NK-92 (cell line): ENCODE data around the gene ACTRT2.

ENCODE experiments used
- DNase-seq: peaks from one replicate; lab custom pipeline; 2025; ENCODE audit not compliant: unreplicated experiment; lab: John Stamatoyannopoulos, UW

ACTRT2 gene

DNA sequence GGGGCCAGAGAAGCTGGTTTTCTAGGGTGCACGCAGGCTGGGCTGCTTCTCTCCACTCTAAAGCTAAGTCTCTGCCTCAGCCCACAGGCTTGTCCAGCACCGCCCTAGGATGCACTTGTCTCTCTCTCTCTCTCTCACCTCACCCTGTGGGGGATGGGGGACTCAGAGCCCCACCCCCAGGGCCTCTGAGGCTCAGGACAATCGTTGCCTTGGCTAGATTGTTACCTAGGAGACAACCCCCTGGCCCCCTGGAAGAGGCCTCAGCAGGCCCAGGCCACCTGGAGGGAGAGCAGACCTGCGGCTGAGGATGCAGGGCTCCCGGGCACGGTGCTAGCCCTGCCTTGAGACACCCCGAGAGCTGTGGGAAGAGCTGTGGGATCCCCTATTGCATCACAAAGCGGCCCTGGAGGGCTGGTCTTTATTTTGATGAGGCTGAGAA, at the start of gene ACTRT2:
Gene ACTRT2, plus strand, starts transcription at position 235 of the 439 bp plus-strand sequence. CDS start 220 bp downstream, outside the sequence.
- no peak for DNase-seq

DNA sequence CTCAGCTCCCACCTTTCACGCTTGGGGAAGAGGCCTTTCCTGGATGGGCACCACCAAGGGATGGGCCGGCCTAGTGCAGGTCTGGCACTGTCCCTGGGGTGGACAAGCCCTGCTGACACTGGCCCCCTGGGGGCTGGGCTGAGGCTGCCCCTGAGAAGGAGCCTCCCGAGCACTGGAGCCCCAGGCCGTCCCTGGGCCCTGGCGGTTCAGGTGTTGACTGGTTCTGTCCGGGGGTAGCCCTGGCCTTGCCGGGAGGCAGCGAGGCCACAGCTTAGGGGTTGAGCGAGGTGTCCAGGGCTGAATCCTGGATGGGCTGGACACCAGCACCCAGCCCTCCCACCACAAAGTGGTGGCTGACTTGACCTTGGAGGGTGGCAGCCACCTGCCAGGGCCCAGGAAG, 49.7 kb upstream of the ACTRT2 start:
- no peak for DNase-seq

DNA sequence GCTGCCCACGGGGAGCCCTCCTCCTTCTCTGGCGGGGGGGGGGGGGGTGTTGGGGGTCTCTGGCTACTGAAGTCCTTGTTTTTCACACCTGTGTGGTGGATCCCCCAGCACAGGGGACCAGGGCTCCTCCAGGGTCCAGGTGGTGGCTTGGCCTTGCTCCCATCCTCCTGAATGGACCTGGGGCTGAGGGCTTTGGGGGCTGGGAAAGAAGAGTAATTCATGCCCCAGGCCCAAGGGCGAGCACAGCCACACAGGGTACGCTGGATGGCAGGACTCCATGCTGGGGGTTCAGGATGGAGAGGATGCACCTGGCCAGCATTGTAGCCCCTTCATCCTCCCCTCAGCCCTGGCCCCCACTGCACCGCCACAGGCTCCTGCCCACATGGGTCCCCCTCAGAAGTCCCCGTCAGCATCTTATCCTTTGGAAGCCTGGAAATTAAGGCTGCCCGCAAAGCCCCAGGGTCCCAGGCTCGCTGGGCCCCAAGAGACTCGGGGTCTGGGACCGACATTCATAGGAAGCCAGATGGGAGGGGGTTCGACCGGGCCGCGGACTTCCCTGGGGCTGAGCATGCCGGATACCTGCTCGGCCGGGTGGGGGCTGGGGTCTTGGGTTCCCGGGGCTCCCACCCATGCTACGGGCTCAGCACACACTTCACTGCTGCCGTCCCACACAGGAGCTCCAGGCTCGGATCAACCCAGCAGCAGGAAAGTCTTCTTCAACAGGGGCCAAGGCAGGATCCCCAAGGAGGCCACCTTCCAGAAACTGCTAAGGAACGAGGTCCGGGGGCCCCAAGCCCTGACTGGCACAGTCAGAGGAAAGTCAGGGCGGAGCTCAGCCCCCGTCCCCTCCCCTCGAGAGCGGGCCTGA, 49.0 kb upstream of the ACTRT2 start:
- DNase-seq: no peak

DNA sequence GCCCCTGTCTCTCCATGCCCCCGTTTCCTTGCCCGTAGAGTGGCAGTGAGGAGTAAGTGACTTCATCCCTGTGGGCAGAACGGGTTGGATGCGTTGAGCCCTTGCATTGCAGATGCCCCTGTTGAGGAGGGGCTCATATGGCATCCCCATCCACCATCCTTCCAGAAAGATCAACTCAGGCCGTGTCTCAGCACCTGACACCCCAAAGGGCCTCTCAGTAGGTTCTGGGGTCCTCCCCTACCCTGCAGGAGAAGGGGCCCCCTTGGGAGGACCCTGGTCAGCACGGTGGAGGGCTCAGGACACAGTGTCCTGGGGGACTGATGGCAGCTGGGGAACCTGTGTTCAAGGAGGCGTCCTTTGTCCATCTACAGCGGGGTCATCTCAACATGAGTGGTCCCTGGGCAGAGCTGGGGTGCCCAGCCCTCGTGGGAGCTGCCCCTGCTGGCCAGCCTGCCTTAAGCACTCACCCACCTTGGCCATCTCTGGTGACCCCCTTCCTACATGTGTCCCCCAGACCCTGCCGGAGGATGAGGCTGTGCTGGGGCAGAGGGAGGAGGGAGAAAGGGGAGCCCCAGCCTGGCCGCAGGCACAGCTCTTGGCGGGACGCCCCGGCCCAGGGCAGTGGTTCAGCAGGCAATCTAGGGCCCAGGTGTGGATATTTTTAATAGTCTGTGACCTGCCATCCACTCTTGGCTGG, 48.2 kb upstream of the ACTRT2 start:
- no peak for DNase-seq

DNA sequence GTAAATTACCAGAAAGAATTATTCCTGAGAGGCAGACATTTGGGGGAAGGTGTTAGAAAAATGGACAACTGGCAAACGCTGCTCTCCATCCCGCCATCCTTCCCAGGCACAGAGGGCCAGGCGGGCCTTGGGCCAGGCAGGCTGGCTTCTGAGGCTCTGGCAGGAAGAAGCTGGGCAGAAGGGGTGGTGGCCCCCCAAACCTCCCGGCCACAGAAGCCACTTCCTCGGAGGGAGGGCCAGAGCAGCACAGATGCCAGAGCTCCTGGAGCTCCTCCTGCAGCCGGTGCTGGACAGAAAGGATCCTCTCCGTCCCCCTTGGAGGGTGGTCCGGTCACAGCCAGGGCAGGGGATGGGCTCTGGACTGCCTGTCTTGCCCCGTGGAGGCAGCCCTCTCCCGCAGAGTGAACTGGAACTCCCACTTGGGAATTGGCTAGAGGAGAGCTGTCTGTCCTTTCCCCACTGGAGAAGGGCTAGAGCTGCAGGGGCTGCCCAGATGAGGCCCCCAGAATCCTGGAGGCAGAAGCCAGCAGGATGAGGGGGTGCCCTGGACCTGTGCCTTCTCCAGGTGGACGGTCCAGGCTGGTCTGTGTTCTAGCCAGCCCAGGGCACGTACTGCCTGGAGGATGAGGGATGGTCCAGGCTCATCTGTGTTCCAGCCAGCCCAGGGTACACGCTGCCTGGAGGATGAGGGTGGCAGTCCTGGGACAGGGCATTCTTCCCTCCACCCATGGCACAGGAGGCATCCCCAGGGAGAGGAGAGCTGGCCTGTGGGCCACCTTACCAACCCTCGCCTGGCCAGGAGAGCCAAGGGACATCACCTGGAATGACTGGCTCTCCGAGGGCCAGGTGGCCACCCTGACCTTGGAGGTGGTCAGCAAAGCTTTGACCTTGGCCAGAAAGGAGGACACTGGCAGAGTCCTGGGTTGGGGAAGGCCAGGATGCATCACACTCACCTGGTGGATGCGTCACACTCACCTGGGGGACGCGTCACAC, 47.4 kb upstream of the ACTRT2 start:
- DNase-seq: no peak

DNA sequence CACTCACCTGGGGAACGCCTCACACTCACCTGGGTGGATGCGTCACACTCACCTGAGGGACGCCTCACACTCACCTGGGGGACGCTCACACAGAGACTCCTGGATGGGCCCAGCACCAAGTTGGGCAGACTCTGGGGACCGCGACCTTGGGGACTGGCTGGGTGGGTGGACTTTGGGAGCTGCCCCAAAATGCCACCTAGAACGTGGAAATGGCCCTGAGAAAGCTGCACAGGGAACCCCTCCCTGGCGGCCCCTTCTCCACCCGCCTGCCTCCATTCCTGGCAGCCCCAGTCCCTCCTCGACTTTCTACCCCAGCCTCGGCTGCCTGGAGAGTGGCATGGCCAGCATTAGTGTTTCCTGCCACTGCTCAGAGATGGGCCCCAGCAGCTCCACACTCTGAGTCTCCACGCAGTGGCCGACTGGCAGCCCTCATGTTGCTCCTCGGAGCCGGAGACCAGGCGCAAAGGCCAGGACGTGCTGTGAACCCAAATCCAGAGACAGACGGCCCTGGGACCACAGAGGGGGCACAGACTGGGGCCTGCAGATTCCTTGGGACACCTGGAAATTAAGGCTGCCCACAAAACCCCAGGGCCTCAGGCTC, 46.5 kb upstream of the ACTRT2 start:
- no peak for DNase-seq

DNA sequence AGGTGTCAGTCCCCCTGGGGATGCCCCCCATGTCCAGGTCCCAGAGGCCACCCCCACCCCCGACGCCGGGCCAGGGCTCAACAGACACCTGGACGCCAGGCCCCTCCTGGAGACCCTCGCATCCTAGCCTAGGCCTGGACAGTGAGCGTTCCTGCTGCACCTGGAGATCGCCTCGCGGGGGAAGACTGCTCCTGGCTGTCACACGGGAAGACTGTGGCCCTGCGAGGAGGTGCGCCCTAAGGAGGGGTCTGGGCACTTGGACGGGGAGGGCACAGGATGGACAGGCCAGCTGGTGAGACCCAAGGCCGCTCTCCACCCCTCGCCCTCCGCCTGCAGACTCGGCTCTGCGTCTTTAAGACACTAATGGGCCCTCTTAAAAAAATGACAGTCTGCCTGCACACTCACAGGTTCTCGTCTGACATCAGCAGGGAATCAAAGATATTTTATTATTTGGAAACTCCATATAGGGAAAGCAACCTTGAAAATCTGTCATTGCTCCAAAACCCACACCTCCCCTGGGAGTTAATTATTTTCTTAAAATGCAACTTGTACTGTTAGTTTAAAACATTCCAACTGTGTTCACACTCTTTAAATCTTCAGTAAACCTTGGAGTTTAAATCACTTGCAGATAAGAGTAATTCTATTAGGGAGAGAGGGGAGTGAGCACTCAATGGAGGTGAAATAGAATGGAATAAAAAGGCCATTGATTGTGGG, 45.6 kb upstream of the ACTRT2 start:
- DNase-seq: no peak

DNA sequence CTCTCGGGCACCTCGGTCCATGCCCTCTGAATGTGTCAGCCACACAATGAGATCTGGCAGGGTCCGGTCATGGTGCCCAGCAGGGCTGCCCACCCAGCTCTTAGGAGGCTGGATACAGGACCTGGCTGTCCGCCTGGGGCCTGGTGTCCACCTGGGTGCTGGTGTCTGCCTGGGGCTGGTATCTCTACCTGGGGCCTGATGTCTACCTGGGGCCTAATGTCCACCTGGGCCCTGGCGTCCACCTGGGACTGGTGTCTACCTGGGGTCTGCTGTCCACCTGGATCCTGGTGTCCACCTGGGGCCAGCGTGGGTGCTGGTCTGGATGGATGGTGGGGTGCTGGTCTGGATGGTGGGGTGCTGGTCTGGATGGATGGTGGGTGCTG, 45.1 kb upstream of the ACTRT2 start:
- no peak for DNase-seq

DNA sequence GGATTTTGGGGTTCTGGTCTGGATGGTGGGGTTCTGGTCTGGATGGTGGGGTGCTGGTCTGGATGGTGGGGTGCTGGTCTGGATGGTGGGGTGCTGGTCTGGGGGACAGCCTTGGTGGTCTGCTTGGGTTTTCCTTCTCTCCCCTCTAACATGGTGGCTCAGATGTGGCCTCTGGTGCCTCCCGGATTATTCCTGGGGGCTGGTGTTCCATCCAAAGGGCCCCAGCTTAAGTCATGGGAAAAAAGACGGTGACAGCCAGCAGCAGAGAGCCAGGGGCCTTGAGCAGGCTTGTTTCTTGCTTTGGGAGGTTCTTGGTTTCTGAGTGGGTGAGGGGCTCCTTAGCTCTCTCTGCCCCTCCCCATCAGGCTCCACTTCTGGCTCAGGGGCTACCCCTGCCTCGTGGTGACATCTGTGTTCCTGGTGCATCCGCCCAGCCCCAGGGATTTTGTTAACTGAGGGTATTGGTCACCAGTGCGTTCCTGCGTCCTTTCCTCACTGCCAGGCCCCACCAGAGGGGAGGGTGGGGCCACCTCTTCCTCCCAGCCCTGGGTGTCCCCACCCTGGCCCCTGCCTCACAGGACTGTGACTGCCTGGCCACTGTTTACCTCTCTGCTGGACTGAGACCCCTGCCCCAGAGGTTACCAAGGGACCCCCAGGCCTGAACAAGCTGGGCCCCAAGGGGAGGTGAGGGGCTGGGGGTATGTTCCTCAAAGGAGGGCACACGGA, 43.2 kb upstream of the ACTRT2 start:
- no peak for DNase-seq

DNA sequence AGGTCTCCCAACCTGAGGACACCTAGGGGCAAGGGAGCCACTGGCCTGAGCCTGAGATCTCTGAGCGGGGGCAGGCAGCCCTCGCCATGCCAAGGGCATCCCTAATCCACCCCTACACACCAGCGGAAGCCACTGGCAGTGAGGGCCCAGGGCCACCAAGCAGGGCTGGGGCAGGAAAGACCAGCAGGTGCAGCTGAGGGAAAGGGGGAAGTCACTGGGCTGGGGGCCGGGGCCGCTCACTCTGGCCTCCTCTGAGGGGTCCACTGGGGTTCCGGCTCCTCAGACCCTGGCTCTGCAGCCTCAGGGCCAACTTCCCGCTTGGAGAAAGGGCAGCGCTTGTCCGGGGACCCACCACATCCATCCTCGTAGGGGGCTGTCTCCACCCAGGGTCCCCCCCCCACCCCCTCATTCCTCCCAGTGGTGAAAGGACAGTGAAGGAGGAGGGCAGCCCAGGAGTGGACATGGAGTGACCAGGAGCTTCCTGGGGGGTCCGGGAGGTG, 42.5 kb upstream of the ACTRT2 start:
- DNase-seq: no peak

DNA sequence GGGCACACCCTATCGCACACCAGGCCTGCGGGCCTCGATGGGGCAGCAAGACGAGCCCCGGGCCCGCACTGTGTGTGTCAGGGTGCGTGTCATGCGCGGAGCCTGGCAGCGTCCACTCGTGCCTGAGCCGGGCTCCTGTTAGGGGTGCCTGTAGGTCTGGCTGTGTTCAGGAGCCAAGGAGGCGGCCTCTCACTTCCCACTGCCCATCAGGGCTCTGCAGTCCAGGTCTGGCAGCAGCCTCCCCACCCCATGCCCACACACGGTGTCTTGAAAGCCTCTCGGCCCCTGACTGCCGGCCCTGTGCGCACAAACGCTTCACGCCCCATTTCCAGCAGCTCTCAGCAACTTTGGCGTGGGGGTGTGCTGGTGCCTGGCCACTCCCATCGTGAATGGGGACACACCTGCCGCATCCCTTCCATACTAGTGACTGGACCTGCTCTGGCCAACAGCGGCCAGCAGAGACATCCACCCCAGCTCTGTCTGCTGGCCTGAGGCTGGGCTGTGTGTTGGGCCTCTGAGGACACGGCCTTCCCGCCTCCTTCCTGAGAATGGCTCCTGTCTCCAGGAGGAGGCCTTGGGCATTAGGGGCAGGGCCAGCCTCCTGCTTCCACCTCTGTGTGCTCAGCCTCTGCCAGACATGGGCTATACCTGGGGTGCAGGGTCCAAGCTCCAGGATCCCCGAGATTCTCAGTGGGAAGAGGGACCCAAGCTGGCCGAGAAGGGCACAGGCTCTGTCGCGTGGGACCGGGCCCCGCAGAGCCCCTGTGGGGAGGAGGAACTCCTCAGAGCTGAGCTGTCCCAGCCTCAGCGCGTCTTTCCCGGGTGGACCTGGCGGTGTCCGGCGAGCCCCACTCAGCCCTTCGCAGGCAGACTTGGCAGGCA, 41.8 kb upstream of the ACTRT2 start:
- DNase-seq: no peak

DNA sequence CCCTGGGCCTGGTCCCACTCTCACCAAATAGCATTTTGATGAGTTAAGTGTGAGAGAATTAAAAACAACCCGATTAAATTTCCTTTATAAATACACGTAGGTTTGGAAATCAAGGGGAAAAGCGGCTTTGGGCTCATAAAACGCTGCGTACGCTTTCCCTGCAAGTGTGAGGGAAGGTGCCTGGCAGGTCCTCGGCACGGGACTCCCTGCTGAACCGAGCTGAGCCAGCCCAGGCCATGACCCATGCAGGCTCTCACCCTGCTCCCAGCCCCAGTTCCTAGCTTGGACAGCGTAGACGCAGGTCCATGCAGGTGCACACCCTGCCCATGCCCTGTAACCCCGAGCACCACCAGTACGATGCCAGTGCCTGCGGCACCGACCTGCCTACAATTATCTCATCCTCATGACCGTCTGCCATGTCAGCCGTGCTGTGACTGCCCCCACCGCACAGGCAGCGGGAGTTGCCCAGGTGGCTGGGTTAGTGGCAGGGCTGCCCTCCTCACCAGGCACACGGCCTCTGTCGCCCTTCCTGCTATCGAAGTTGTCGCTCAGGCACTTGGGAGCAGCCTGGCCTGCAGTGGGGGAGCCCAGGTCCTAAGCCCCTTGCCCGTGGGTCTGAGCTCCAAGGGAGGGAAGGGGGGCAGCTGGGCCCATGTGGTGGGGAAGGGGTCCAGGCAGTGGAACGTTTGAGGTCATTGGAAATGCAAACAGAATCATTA, 41.0 kb upstream of the ACTRT2 start:
- no peak for DNase-seq

DNA sequence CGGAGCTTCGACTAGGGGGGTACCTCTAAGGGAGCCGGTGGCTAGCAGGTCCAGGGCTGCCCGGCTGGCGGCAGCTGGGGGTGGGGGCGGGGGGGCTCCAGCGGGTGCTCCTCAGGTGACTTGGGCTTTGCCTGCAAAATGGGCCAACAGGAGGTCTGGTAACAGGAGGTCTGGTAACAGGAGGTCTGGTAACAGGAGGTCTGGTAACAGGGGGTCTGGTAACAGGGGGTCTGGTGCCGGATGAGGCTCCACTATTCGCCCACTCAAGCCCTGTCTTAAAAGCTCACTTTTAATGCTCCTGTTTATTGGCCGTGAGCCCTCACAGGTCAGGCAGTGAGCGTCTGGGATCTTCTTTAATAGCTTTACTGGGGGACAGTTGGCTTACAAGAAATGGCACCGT, 40.4 kb upstream of the ACTRT2 start:
- DNase-seq: no peak

DNA sequence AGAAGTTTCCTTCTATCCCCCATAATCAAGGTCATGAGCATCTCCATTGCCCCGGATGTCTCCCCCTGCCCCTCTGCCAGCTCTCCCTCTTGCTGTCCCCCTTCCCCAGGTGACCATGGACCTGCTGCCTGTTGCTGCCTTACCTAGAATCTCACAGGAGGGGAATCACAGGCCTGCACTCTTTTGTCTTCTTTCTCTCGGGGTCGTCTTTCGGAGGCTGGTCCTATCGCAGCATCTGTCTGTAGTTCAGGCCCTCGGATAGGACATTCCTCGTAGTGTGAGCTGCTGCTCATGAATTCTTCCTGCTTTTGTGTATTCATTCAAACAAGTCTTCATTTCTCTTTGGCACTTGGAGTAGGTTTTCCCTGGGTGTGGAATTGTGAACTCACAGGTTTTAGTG, 39.9 kb upstream of the ACTRT2 start:
- DNase-seq: no peak

DNA sequence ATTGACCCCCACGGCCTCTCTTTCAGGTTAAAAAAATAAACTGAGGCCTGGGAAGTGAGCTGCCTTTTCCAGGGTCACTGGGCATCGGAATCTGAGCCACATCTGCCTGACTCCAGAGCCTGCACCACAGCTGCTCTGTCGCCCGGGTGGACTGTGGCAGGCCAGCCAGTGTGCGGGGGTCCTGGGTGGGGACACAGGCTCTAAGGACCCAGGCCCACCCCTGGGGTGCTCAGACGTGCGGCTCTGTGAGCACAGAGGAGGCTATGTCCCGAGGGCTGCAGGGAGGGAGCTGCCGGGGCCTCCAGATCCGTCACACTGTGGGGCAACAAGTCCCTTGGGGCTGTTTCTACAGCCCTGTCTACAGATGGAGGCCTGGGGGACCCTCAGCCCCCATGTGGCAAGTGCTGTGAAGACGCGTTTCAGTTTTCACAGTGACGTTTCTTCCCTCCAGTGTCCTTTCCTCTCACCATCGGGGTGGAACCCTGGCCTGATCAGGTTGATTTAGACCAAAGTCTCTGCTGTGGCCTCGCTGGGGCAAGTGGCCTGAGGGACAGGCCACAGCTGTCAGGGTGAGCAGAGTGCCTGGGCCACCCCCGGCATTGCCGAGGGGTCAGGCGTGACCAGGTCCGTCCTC, 39.2 kb upstream of the ACTRT2 start:
- DNase-seq: no peak

DNA sequence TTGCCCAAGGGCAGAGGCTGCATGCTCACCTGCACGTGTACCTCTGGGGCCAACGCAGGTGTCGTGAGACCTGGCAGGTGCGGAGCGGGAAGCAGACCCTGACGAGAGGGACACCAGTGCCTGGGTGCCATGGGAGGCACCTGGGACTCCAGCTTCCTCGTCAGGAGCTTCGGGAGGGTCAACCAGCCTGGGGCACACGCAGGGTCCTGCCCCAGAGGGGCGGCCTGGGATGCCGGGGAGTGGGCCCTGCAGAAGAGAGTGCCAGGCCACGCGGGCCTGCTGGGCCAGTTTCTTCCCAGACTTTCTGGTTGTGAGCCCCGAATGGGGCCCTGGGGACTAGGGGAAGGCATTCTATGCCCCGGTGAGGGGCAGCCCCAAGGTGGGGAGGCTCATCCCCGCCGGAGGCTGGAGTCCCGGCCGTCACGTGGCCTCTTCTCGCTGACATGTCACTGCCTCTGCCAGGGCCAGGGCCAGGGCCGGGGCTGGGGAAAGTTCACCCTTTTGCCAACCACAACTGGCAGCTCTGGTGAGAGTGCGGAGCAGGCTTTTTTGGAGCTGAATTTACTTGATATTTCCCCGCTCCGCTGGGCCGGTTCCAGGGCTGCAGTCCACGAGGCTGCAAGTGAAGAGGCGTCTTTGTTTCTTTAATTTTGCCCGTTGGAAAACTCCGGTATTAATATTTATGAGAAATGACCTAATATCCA, 38.5 kb upstream of the ACTRT2 start:
- DNase-seq: no peak

DNA sequence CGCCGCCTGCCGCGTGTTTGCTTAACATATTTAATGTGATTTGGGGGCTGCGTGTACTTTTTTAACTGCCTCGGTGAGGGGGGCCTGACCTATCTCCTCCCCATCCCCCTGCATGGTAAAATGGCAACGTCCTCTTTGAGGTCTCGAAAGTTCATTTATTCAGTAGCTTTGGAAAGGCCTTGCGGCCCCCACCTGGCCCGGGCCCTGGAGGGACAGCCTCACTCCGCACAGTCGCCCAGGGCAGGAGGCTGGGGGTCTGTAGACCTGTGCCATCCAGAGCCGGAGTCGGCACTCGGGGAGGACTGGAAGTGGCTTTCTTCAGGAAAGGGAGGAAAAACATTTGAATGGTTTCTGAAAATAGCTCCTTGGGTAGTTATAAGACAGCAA, 38.0 kb upstream of the ACTRT2 start:
- no peak for DNase-seq
